KMS-11 (cell line): ENCODE results near the gene IGHMBP2.

ENCODE experiments used
- H2AFZ ChIP-seq: fragments of 200-600 bp; sonication (generic); 2 replicates; pipeline ENCODE4 v1.6.1; 2016; ENCODE audit warnings: antibody characterized with exemption, mixed run types, low read depth
- H3K27ac ChIP-seq: fragments of 200-600 bp; sonication (generic); 2 replicates; pipeline ENCODE4 v1.6.1; 2016; ENCODE audit warnings: mild to moderate bottlenecking, mixed run types
- H3K27me3 ChIP-seq: fragments of 200-600 bp; sonication (generic); 2 replicates; pipeline ENCODE4 v1.6.1; 2017; ENCODE audit warnings: mild to moderate bottlenecking, low read depth, mixed run types, moderate library complexity; ENCODE audit not compliant: insufficient read depth
- H3K36me3 ChIP-seq: fragments of 200-600 bp; sonication (generic); 2 replicates; pipeline ENCODE4 v1.6.1; 2017; ENCODE audit warnings: mild to moderate bottlenecking, mixed run types; ENCODE audit not compliant: insufficient read depth
- H3K4me1 ChIP-seq: fragments of 200-600 bp; sonication (generic); 2 replicates; pipeline ENCODE4 v1.6.1; 2016; ENCODE audit warnings: mild to moderate bottlenecking, low read depth, mixed run types; ENCODE audit not compliant: poor library complexity, severe bottlenecking
- H3K4me2 ChIP-seq: fragments of 200-600 bp; sonication (generic); 2 replicates; pipeline ENCODE4 v1.7.0; 2016; ENCODE audit warnings: mild to moderate bottlenecking, mixed run types
- H3K4me3 ChIP-seq: fragments of 200-600 bp; sonication (generic); IDR thresholded peaks from 2 replicates; pipeline ENCODE4 v1.6.1; 2017; ENCODE audit warnings: low read depth, low read length, mixed read lengths; ENCODE audit not compliant: insufficient read depth
- H3K79me2 ChIP-seq: fragments of 200-600 bp; sonication (generic); 2 replicates; pipeline ENCODE4 v1.6.1; 2016; ENCODE audit warnings: low read depth, mixed run types; ENCODE audit not compliant: insufficient read depth
- H3K9ac ChIP-seq: fragments of 200-600 bp; sonication (generic); 2 replicates; pipeline ENCODE4 v1.6.1; 2016; ENCODE audit warnings: mild to moderate bottlenecking, mixed run types
- H4K20me1 ChIP-seq: fragments of 200-600 bp; sonication (generic); 2 replicates; pipeline ENCODE4 v1.6.1; 2016; ENCODE audit warnings: mild to moderate bottlenecking, mixed run types; ENCODE audit not compliant: insufficient read depth
- CTCF ChIP-seq: fragments of 200-600 bp; sonication (generic); conservative IDR thresholded peaks from 2 replicates; pipeline ENCODE4 v1.6.1; 2017; ENCODE audit warnings: low read depth, mild to moderate bottlenecking, antibody characterized with exemption, low read length, moderate library complexity, mixed read lengths

IGHMBP2 gene

GRCh38 chr11:68865241-68865640 is 38.5 kb upstream of the IGHMBP2 start:
- no peak for TF ChIP-seq CTCF
- Histone ChIP-seq H3K36me3 (no peaks in the 10 kb centered on the region), H3K27me3 (no peaks in the 10 kb centered on the region), H3K27ac (no peak overlapping the region), H3K4me2 (no peak overlapping the region), H2AFZ (no peak overlapping the region), H3K9ac (no peak overlapping the region), H3K4me3 (no peak overlapping the region), H4K20me1 (no peaks in the 10 kb centered on the region), H3K4me1 (no peaks in the 10 kb centered on the region), H3K79me2 (no peaks in the 10 kb centered on the region)

GRCh38 chr11:68867066-68867465 is 36.6 kb upstream of the IGHMBP2 start:
- Histone ChIP-seq H3K4me2 (no peak overlapping the region), H3K4me1 (no peaks in the 10 kb centered on the region), H3K27ac (no peak overlapping the region), H3K4me3 (no peak overlapping the region), H3K79me2 (no peaks in the 10 kb centered on the region), H3K36me3 (no peaks in the 10 kb centered on the region), H4K20me1 (no peaks in the 10 kb centered on the region), H3K9ac (no peak overlapping the region), H3K27me3 (no peaks in the 10 kb centered on the region), H2AFZ (no peak overlapping the region)
- TF ChIP-seq CTCF: no peak

GRCh38 chr11:68868221-68868835 is 35.4 kb upstream of the IGHMBP2 start:
- H3K4me2 ChIP-seq: no peak overlapping the region
- no peaks in the 10 kb centered on the region for H3K4me1 ChIP-seq
- no peak overlapping the region for H3K4me3 ChIP-seq
- no peak overlapping the region for H2AFZ ChIP-seq
- H3K27me3 ChIP-seq: no peaks in the 10 kb centered on the region
- no peaks in the 10 kb centered on the region for H4K20me1 ChIP-seq
- no peak overlapping the region for H3K27ac ChIP-seq
- TF ChIP-seq CTCF: no peak
- no peak overlapping the region for H3K9ac ChIP-seq
- no peaks in the 10 kb centered on the region for H3K79me2 ChIP-seq
- no peaks in the 10 kb centered on the region for H3K36me3 ChIP-seq

GRCh38 chr11:68870470-68870869 is 33.2 kb upstream of the IGHMBP2 start:
- Histone ChIP-seq H3K9ac (no peak overlapping the region), H2AFZ (no peak overlapping the region)

More at GRCh38 chr11:68870470-68870869, 33.2 kb upstream of the IGHMBP2 start:
- H3K27ac ChIP-seq: no peak overlapping the region
- no peaks in the 10 kb centered on the region for H3K79me2 ChIP-seq
- H4K20me1 ChIP-seq: no peaks in the 10 kb centered on the region
- no peaks in the 10 kb centered on the region for H3K27me3 ChIP-seq
- no peaks in the 10 kb centered on the region for H3K4me1 ChIP-seq
- no peaks in the 10 kb centered on the region for H3K36me3 ChIP-seq
- H3K4me3 ChIP-seq: no peak overlapping the region
- TF ChIP-seq CTCF: no peak
- no peak overlapping the region for H3K4me2 ChIP-seq
